ENCODE results near the gene UNKL. TPM values are rescaled to one million over a fixed set of nuclear protein-coding genes. Genes with fewer than 3 reads are reported as not detected.

The UNKL gene
- total and polyA plus RNA-seq, 4 donors, result 7.9 to 31.2 (median 16.9) TPM

GRCh38 chr16:1333149-1333812 lies 81.2 kb downstream of the UNKL start, which contains the start of gene BAIAP3:
BAIAP3 (plus strand) TSS chr16:1333645; CDS start chr16:1338550, 4,905 bp downstream.
- Histone ChIP-seq H3K36me3 (ENCODE audit: control insufficient read depth in 4 of 4, insufficient read depth in 4 of 4, low read length in 4 of 4) (no peaks in the 10 kb centered on the region), H3K9ac (ENCODE audit: insufficient read depth in 1 of 2, low read length in 2 of 2) (no peak within 1 kb of the TSS), H3K9me3 (ENCODE audit: control insufficient read depth in 4 of 4, insufficient read depth in 3 of 4, low read length in 3 of 4) (peaks cover 0 to 3% (median 0%) of the 10 kb centered on the region in 4 donors), H3K27me3 (ENCODE audit: control insufficient read depth in 3 of 3, insufficient read depth in 3 of 3, low read length in 2 of 3) (peaks cover 0 to 41% (median 22%) of the 10 kb centered on the region in 3 donors), H3K27ac (ENCODE audit: low read depth in 1 of 2, low read length in 1 of 2) (peak within 1 kb of the TSS in 1 of 2 donors; percentile 21), H3K4me1 (ENCODE audit: control insufficient read depth in 5 of 5, insufficient read depth in 5 of 5, low read length in 5 of 5) (peaks cover 0 to 18% (median 14%) of the 10 kb centered on the region in 5 donors), H3K4me3 (peak within 1 kb of the TSS; percentile 25)
- DNase-seq (no peak), ATAC-seq (ENCODE audit: insufficient read depth, low FRiP score) (no peak)
- no peak for TF ChIP-seq CTCF (IDR thresholded peaks at IDR 0.05; ENCODE audit: control extremely low read depth, extremely low read depth)
- 4 to 5% methylated on average over 40 to 83 of the region's 83 CpGs for WGBS, 2 donors

- H3K9ac ChIP-seq (ENCODE audit: insufficient read depth in 1 of 2, low read length in 2 of 2), result no peak overlapping the region
- 4 to 7% methylated on average over 26 of the region's 26 CpGs for WGBS, 2 donors
Observed at GRCh38 chr16:1332618-1333148, 81.8 kb downstream of the UNKL start.

GRCh38 chr16:1331712-1332617 lies 82.5 kb downstream of the UNKL start:
- Histone ChIP-seq H3K4me1 (ENCODE audit: control insufficient read depth in 5 of 5, insufficient read depth in 5 of 5, low read length in 5 of 5) (peaks cover 0 to 18% (median 14%) of the 10 kb centered on the region in 5 donors), H3K9ac (ENCODE audit: insufficient read depth in 1 of 2, low read length in 2 of 2) (no peak overlapping the region), H3K36me3 (ENCODE audit: control insufficient read depth in 4 of 4, insufficient read depth in 4 of 4, low read length in 4 of 4) (peaks cover 0 to 4% (median 0%) of the 10 kb centered on the region in 4 donors), H3K27ac (ENCODE audit: low read depth in 1 of 2, low read length in 1 of 2) (peak overlapping the region; percentile 29 to 62), H3K27me3 (ENCODE audit: control insufficient read depth in 3 of 3, insufficient read depth in 3 of 3, low read length in 2 of 3) (peaks cover 0 to 41% (median 22%) of the 10 kb centered on the region in 3 donors), H3K4me3 (peak overlapping the region; percentile 2), H3K9me3 (ENCODE audit: control insufficient read depth in 4 of 4, insufficient read depth in 3 of 4, low read length in 3 of 4) (peaks cover 0 to 3% (median 0%) of the 10 kb centered on the region in 4 donors)
- no peak for TF ChIP-seq CTCF (IDR thresholded peaks at IDR 0.05; ENCODE audit: control extremely low read depth, extremely low read depth)
- ATAC-seq (ENCODE audit: insufficient read depth, low FRiP score) (peak; percentile 30), DNase-seq (peak; percentile 75 to 84 (median 75))
- 3 to 6% methylated on average over 33 to 34 of the region's 34 CpGs for WGBS, 2 donors

More at GRCh38 chr16:1332618-1333148, 81.8 kb downstream of the UNKL start:
- DNase-seq, result no peak
- peak overlapping the region in 1 of 2 donors; percentile 21 for H3K27ac ChIP-seq (ENCODE audit: low read depth in 1 of 2, low read length in 1 of 2)
- H3K4me3 ChIP-seq, result peak overlapping the region; percentile 25
- H3K9me3 ChIP-seq (ENCODE audit: control insufficient read depth in 4 of 4, insufficient read depth in 3 of 4, low read length in 3 of 4), result peaks cover 0 to 3% (median 0%) of the 10 kb centered on the region in 4 donors
- TF ChIP-seq CTCF (IDR thresholded peaks at IDR 0.05; ENCODE audit: control extremely low read depth, extremely low read depth), result no peak
- peaks cover 0 to 41% (median 22%) of the 10 kb centered on the region in 3 donors for H3K27me3 ChIP-seq (ENCODE audit: control insufficient read depth in 3 of 3, insufficient read depth in 3 of 3, low read length in 2 of 3)
- H3K4me1 ChIP-seq (ENCODE audit: control insufficient read depth in 5 of 5, insufficient read depth in 5 of 5, low read length in 5 of 5), result peaks cover 0 to 18% (median 14%) of the 10 kb centered on the region in 5 donors
- no peak for ATAC-seq (ENCODE audit: insufficient read depth, low FRiP score)
- no peaks in the 10 kb centered on the region for H3K36me3 ChIP-seq (ENCODE audit: control insufficient read depth in 4 of 4, insufficient read depth in 4 of 4, low read length in 4 of 4)
